Measurements from ENCODE around the gene VPS13C. TPM values are rescaled to one million over a fixed set of nuclear protein-coding genes. Genes with fewer than 3 reads are reported as not detected.
"Not testable (repeated sequence)": the region's sequence is repeated elsewhere in the genome, so short reads cannot be mapped to it uniquely, and the experiment has no call there.

VPS13C gene
- total RNA-seq, 2 experiments from 2014 or later = 69.7 to 73.2 TPM

- Mint-ChIP-seq H3K4me3 (no peak overlapping the region), H3K27ac (no peak overlapping the region), H3K4me1 (ENCODE audit: low read depth) (peaks cover 5% of the 10 kb centered on the region), H3K27me3 (no peaks in the 10 kb centered on the region), H3K9me3 (peaks cover 6% of the 10 kb centered on the region), H3K36me3 (ENCODE audit: low read depth) (peaks cover 74% of the 10 kb centered on the region)
- ChIA-PET POLR2A (no interaction called here), CTCF (interaction anchor here (1.6 kb wide), 1 partner anchor 38 kb away, joined by 6 read pairs; the partner anchor contains the start of gene VPS13C)
- ATAC-seq (ENCODE audit: poor library complexity) (no peak), DNase-seq (no peak)
- Histone ChIP-seq H3K4me1 (ENCODE audit: insufficient read depth, low read length) (no peaks in the 10 kb centered on the region), H3K27ac (ENCODE audit: low read depth in 1 of 2, low read length in 2 of 2) (no peak overlapping the region), H3K9me3 (ENCODE audit: control insufficient read depth in 1 of 2, insufficient read depth in 1 of 2, low read length in 2 of 2) (no peaks in the 10 kb centered on the region), H3K4me3 (ENCODE audit: low read length) (no peak overlapping the region), H3K36me3 (ENCODE audit: insufficient read depth, low read length) (peaks cover 33% of the 10 kb centered on the region), H3K27me3 (ENCODE audit: control insufficient read depth in 1 of 2, insufficient read depth in 2 of 2, low read length in 2 of 2) (no peaks in the 10 kb centered on the region)
- intact Hi-C loops (cut with DNase I, micrococcal nuclease) = loop anchor here in 1 of 2 experiments (5.0 kb wide), 1 partner anchor 45 kb away; the partner anchor contains the start of gene C2CD4A
- no peak for TF ChIP-seq CTCF (IDR thresholded peaks at IDR 0.05)
Observed at GRCh38 chr15:62021991-62022600, 38.2 kb downstream of the VPS13C start.

DNA sequence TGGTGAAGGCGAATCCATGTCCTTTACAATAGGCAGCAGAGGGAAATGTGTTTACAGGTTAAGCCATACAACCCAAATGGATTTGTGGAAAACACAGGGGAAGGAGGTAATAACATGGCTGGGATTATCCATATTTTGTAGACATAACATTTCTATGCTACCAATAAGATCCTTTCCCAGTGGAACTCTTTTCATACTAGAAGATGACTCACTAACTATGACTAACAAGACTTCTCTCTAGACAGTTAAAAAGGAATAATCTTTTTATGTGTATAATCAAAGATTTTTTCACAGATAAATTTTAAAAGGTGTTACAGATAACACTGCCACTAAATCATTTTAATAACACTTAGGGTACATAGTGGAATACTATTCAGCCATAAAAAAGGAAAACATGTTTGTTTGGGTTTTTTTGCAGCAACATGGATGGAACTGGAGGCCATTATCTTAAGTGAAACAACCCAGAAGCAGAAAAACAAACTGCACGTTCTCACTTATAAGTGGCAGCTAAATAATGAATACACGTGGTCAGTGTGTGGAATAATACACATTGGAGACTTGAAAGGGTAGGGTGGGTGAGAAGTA lies 39.6 kb downstream of the VPS13C start:
- Histone ChIP-seq H3K27ac (ENCODE audit: low read depth in 1 of 2, low read length in 2 of 2) (no peak overlapping the region), H3K36me3 (ENCODE audit: insufficient read depth, low read length) (peaks cover 33% of the 10 kb centered on the region), H3K27me3 (ENCODE audit: control insufficient read depth in 1 of 2, insufficient read depth in 2 of 2, low read length in 2 of 2) (no peaks in the 10 kb centered on the region), H3K9me3 (ENCODE audit: control insufficient read depth in 1 of 2, insufficient read depth in 1 of 2, low read length in 2 of 2) (no peaks in the 10 kb centered on the region), H3K4me1 (ENCODE audit: insufficient read depth, low read length) (no peaks in the 10 kb centered on the region), H3K4me3 (ENCODE audit: low read length) (no peak overlapping the region)
- DNase-seq (no peak), ATAC-seq (ENCODE audit: poor library complexity) (no peak)
- Mint-ChIP-seq H3K4me1 (ENCODE audit: low read depth) (no peaks in the 10 kb centered on the region), H3K9me3 (peaks cover 8% of the 10 kb centered on the region), H3K27ac (no peak overlapping the region), H3K4me3 (no peak overlapping the region), H3K27me3 (no peaks in the 10 kb centered on the region), H3K36me3 (ENCODE audit: low read depth) (peaks cover 75% of the 10 kb centered on the region)
- intact Hi-C loops (cut with DNase I, micrococcal nuclease) = loop anchor here in 1 of 2 experiments (5.0 kb wide), 1 partner anchor 47 kb away; the partner anchor contains the start of gene C2CD4A
- no peak for TF ChIP-seq CTCF (IDR thresholded peaks at IDR 0.05)
- ChIA-PET POLR2A (no interaction called here), CTCF (interaction anchor here (1.6 kb wide), 1 partner anchor 40 kb away, joined by 6 read pairs; the partner anchor contains the start of gene VPS13C)

DNA sequence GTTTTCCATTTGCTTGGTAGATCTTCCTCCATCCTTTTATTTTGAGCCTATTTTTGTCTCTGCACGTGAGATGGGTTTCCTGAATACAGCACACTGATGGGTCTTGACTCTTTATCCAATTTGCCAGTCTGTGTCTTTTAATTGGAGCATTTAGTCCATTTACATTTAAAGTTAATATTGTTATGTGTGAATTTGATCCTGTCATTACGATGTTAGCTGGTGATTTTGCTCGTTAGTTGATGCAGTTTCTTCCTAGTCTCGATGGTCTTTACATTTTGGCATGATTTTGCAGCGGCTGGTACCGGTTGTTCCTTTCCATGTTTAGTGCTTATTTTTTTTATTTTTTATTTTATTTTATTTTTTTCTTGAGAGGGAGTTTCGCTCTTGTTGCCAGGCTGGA lies 54.9 kb downstream of the VPS13C start:
- intact Hi-C loops (cut with DNase I, micrococcal nuclease) = not testable (repeated sequence)

More for the DNA sequence above, 54.9 kb downstream of the VPS13C start:
- H3K4me3 ChIP-seq (ENCODE audit: low read length); H3K9me3 Mint-ChIP-seq; H3K9me3 ChIP-seq (ENCODE audit: control insufficient read depth in 1 of 2, insufficient read depth in 1 of 2, low read length in 2 of 2); CTCF ChIA-PET; H3K4me3 Mint-ChIP-seq; H3K27ac Mint-ChIP-seq; H3K27me3 Mint-ChIP-seq; POLR2A ChIA-PET; H3K4me1 Mint-ChIP-seq (ENCODE audit: low read depth); DNase-seq; H3K27me3 ChIP-seq (ENCODE audit: control insufficient read depth in 1 of 2, insufficient read depth in 2 of 2, low read length in 2 of 2); H3K27ac ChIP-seq (ENCODE audit: low read depth in 1 of 2, low read length in 2 of 2); ATAC-seq (ENCODE audit: poor library complexity); H3K4me1 ChIP-seq (ENCODE audit: insufficient read depth, low read length): not testable (repeated sequence)
- H3K36me3 ChIP-seq (ENCODE audit: insufficient read depth, low read length) = peaks cover 28% of the 10 kb centered on the region
- peaks cover 50% of the 10 kb centered on the region for H3K36me3 Mint-ChIP-seq (ENCODE audit: low read depth)

Data from CD4-positive, alpha-beta T cell (primary cell).